GM18507 (cell line): ENCODE results near the gene EEF1A2.

ENCODE experiments used
- DNase-seq: peaks from one replicate; pipeline ENCODE4 v3.0.0; 2011; ENCODE audit warnings: low read depth; ENCODE audit not compliant: insufficient read length; ENCODE audit errors: extremely low spot score
- FAIRE-seq: peaks from 2 replicates; lab custom pipeline; 2011; peaks lifted over from hg19 to GRCh38; lab: Jason Lieb, UNC

EEF1A2 gene

GRCh38 chr20:63502671-63503172, 3.8 kb upstream of the EEF1A2 start:
- DNase-seq (no peak), FAIRE-seq (no peak)

- FAIRE-seq (no peak), DNase-seq (no peak)
Observed at GRCh38 chr20:63501818-63502670, 3.2 kb upstream of the EEF1A2 start.

DNA sequence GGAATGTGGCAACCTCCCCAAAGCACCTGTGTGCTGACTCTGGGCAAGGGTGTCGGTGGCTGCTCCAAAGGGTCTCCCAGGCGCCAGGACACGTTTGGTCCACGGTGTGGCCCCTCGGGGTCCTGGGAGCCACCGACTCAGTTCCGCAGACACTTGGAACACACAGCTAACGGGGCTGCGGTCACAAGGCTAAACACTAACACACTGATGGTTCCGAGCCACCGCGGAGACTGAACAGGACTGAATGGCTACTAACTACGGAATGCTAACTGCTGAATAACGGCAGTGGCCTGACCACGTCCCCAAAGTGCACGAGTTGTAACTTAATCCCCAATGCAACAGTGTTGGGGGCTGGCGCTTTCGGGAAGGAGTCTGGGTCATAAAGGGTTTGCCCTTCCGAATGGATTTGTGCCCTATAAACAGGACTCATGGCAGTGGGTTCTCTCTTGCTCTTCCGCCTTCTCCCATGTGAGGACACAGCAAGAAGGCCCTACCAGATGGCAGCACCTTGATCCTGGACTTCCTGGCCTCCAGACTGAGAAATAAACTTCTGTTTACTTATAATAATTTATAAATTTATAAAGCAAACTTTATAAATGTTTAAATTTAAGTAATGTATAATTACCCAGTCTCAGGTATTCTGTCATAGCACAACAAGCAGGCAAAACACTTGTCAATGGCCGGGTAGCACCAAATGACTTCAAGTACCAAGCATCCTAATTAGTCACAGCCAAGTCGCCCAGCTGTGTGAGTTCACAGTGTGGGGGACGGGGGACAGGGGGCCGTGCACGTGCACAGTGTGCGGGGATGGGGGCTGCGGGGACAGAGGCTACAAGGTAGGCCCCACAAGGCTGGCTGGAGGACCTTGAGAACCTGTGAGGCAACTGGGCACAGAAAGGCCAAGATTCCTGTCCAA, 2.3 kb upstream of the EEF1A2 start:
- no peak for FAIRE-seq
- DNase-seq = no peak

- no peak for FAIRE-seq
- no peak for DNase-seq
Observed at GRCh38 chr20:63500151-63500901, 1.4 kb upstream of the EEF1A2 start.

GRCh38 chr20:63499338-63499969, 571 bp upstream of the EEF1A2 start:
- FAIRE-seq (no peak), DNase-seq (no peak)

DNA sequence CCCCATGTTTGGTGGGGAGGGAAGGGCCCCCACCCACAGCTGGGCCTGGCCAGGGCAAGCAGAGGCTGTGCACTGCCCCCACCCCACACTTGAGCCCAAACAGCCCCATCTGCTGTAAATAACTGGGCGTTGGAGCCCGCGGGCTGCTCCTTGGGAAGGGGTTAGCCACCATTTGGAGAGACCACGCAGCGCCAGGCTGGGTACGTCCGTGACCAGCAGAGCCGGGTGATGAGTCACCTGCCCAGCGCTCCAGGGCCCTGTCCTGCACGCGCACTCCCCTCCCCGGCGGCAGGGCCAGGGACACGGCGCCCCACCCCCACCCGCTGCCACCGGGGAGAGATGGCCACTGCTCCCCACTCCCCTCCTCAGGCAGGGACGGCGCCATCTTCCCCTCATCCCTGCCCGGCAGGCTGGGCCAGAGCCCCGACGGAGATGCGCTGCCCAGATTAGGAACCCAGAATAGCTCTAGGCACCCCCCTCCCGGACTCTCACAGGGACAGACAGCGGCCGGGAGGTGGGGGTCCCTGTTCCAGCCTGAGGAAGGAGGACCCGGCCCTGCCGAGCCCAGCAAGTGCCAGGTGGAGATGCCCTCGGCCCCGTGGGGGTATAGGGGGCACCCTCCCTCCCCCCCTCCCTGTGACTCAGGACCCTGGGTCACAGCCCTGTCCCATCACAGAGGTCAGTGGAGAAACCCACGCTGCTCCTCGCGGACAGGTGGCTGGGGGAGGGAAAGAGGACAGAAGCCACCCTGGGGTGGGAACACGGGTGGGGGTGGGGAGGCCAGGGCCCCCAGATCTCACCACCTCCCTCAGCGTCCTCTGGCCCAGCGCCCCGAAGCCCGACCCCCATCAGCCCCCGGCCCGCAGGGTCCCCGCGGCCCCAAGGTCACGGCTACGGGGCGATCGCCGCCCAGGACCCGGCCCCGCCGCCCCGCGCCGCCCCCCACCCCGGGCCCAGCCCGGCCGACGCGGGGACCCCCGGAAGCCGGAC, 642 bp downstream of the EEF1A2 start:
- no peak for DNase-seq
- FAIRE-seq = no peak

DNA sequence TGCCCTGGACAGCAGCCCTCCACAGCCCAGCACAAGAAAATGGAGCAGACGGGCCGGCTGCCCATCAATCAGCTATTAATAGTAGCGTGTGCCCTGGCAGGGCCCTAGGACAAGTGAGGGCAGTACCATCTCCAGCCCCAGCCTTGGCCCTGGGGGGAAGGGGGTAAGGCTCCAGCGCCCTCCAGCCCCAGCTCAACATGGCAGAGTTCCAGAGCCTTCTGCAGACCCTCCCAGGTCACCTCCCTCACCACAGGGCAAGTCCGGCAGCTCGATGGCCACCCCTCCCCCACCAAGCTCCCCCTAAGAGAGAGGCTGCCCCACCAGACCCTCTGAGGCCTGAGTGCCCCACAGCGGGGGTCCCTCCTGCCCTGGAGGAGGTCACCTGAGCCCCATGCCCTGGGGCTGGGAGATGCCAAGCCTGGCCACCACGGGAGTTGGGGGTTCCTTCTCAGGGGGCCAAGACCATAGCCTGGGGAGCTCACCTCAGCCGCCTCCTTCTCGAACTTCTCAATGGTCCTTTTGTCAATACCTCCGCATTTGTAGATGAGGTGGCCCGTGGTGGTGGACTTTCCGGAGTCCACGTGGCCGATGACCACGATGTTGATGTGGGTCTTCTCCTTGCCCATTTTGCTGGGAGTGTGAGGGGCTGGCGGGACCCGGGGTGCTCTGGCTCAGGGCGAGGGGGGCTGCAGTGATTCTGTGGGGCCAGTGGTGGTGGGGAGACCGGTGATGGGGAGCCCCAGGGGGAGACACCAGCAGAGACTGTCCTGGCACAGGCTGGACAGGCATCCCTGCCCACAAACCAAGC, 1.5 kb downstream of the EEF1A2 start:
- no peak for FAIRE-seq
- no peak for DNase-seq

DNA sequence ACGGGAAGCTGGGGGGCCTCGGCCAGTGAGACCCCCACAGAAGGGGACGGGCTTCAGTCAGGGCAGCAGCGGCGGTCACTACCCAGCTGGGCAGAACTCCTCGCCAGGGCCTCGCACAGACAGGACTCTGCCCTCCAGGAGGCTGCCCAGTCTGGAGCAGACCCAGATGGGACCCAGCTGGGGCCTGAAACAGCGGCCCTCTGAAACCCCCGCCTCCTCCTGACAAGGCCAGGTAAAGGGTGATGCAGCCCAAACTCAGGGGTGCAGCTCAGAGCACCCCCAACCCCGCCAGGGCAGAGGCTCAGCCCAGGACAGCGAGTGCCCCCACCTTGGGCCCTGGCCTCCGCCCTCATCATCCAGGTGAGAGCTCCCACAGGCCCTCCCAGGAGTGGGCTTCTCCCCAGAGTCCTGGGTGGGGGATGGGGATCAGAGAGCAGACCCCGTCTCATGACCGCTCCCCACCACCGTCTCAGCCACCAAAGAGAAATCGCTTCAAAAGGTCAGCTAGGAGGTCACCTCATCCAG, 2.2 kb downstream of the EEF1A2 start:
- DNase-seq (no peak), FAIRE-seq (no peak)

DNA sequence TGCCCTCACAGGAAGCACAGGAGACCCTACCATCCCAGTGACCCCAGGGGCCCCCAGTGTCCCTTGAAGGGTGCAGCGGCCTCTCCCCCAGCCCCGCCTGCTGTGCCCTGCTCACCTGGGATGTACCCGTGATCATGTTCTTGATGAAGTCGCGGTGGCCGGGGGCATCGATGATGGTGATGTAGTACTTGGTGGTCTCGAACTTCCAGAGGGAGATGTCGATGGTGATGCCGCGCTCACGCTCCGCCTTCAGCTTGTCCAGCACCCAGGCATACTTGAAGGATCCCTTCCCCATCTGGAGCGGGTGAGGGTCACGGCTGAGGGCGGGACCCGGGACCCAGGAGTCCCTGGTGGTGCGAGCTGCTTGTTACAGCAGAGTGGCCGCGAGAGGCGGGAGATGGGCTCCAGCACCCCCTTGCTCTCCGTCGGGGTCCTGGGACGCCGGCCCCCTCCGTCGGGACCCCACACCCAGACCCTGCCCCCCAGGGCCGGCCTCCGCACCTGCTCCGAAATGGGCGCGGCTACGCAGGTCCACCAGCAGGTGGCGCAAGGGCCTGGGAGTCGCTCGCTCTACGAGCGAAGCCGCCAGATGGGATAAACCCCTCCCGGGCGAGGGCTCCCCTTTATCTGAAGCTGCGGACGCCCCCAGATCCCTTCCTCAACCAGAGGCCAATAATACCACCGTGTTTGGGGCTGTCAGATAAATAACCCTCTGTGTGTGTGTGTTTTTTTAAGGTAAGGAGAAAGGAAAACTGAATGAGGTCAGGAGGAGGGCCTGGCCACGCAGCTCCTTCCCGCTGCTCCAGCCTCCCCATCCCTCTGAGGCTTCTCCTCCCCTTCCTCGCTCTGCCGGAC, 2.9 kb downstream of the EEF1A2 start:
- peak; percentile 75 for DNase-seq
- peak; percentile 73 for FAIRE-seq

DNA sequence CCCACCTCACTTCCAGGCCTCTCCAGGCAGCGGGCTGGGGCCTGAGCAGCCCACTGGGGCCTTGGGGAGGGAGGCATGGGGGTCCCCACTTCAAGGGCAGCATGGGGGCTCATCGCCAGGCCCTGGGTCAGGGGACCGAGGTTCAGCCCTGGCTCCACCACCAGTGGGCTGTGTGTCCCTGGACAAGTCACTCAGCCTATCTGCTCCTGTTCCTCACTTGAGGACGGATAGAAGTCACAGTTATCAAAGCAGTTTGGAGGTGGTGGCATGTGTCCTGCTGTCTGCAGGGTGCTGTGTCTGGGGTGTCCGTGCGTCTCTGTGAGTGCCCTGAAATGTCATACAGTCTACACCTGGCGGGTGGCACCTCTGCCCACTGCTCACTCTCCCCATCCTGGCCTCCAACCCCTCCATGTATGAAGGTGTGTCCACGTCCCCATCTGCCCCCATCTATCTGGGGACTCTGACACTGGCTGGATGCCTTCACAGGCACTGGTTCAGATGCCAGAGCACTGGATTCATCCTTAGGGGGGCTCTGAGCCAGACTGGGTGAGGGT, 3.6 kb downstream of the EEF1A2 start:
- no peak for FAIRE-seq
- no peak for DNase-seq

GRCh38 chr20:63494420-63495166, 4.3 kb downstream of the EEF1A2 start:
- FAIRE-seq (no peak), DNase-seq (no peak)

DNA sequence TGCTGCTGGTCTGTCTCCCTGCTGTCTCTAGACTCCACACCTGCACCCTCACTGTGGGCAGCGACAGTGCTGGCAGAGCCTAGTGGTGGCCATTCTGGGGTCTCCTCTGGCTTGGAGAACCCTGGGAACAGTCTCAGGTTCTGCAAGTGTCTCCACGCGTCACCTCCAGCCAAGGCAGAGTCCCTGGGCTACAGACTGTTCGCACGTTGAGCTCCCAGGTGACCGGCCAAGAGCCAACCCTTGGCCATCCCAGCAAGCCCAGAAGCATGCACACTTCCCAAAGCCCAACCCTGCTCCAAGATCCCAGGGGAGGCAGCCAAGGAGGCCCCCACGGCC, 4.8 kb downstream of the EEF1A2 start:
- DNase-seq (no peak), FAIRE-seq (no peak)

DNA sequence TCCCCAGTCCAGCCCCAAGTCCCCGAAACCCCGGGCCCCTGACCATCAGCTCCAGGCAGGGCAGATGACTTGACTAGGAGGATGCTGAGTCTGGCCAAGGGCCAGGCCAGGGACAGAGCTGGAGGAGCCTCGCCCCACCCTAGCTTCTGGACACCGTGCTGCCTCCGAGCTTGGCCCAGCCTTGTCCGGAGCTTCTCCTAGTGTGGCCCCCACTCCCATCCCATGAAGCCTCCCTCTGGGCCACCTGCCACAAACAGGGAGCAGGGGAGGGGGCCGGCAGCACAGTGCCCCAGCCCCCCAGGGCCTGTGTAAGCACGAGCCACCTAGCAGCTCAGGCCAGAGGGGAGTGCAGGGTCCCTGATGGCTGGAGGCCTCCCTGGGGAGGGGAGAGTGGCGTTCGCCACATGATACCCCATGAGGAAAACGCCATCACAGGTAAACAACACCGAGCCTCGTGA, 5.3 kb downstream of the EEF1A2 start:
- DNase-seq (no peak), FAIRE-seq (no peak)

DNA sequence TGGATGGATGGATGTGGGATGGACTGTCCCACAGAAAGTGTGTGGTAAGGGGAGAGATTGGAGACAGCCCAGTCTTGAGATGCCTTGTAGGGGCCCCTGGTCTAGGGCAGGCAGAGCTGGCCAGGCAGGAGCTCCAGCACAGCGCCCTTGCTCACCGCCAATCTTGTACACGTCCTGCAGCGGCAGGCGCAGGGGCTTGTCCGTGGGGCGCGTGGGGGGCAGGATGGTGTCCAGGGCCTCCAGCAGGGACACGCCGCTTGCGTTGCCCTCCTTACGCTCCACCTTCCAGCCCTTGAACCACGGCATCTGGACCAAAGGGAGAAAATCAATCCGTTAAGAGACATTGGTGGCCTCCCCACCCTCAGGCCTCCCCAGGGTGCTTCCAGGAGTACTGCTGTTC, 5.9 kb downstream of the EEF1A2 start:
- FAIRE-seq (no peak), DNase-seq (no peak)

DNA sequence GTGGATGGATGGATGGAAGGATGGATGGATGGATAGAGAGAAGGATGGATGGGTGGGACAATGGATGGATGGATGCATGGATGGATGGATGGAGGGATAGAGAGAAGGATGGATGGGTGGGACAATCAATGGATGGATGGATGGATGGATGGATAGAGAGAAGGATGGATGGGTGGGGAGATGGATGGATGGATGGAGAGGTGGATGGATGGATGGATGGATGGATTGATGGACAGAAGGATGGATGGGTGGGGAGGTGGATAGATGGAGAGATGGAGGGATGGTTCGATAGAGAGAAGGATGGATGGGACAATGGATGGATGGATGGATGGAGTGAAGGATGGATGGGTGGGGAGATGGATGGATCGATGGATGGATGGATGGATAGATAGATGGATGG, 6.4 kb downstream of the EEF1A2 start:
- DNase-seq (no peak), FAIRE-seq (no peak)
